Osteoblast (primary cell): Measurements from ENCODE around the gene PTGES. TPM values are rescaled to one million over a fixed set of nuclear protein-coding genes. Genes with fewer than 3 reads are reported as not detected.
A peak's percentile ranks its signal among the peaks of the same experiment; 100 is the strongest.
"Not testable (repeated sequence)": the region's sequence is repeated elsewhere in the genome, so short reads cannot be mapped to it uniquely, and the experiment has no call there.

Experiments used
- DNase-seq: peaks from one replicate; pipeline ENCODE4 v3.0.0; 2011; ENCODE audit warnings: low spot score, mixed read lengths; ENCODE audit not compliant: insufficient read length; ENCODE audit errors: missing footprints
- H2AFZ ChIP-seq: 2 replicates; pipeline ENCODE4 v1.6.0; 2011; ENCODE audit warnings: mild to moderate bottlenecking, low read length
- H3K27ac ChIP-seq: 2 replicates; pipeline ENCODE4 v1.5.1; 2011; ENCODE audit warnings: mild to moderate bottlenecking, low read depth, low read length, moderate library complexity
- H3K27me3 ChIP-seq: 2 replicates; pipeline ENCODE4 v1.6.0; 2012; ENCODE audit warnings: mild to moderate bottlenecking, control low read depth, inconsistent platforms, low read length, moderate library complexity; ENCODE audit not compliant: insufficient read depth
- H3K36me3 ChIP-seq: 2 replicates; pipeline ENCODE4 v1.5.1; 2011; ENCODE audit warnings: mild to moderate bottlenecking, low read length, control low read depth, moderate library complexity; ENCODE audit not compliant: insufficient read depth
- H3K4me1 ChIP-seq: 2 replicates; pipeline ENCODE4 v1.5.1; 2011; ENCODE audit warnings: mild to moderate bottlenecking, low read length, control low read depth, moderate library complexity; ENCODE audit not compliant: insufficient read depth
- H3K4me2 ChIP-seq: 2 replicates; pipeline ENCODE4 v1.6.0; 2011; ENCODE audit warnings: mild to moderate bottlenecking, low read length; ENCODE audit not compliant: insufficient read depth
- H3K4me3 ChIP-seq: fragments of 200-600 bp; sonication (generic); 3 replicates; pipeline ENCODE4 v1.5.1; 2012; ENCODE audit warnings: mild to moderate bottlenecking, low read length, inconsistent platforms; ENCODE audit not compliant: insufficient read depth
- H3K79me2 ChIP-seq: 2 replicates; pipeline ENCODE4 v1.6.0; 2012; ENCODE audit warnings: mild to moderate bottlenecking, low read length, control low read depth, inconsistent platforms; ENCODE audit not compliant: insufficient read depth
- H3K9me3 ChIP-seq: 2 replicates; pipeline ENCODE4 v1.5.1; 2011; ENCODE audit warnings: low read depth, low read length, control low read depth
- H4K20me1 ChIP-seq: 2 replicates; pipeline ENCODE4 v1.6.0; 2012; ENCODE audit warnings: mild to moderate bottlenecking, low read length, control low read depth; ENCODE audit not compliant: insufficient read depth
- CTCF ChIP-seq: IDR thresholded peaks from 2 replicates; pipeline ENCODE4 v1.5.1; 2011; ENCODE audit warnings: mild to moderate bottlenecking, low read depth, low read length, moderate library complexity; ENCODE audit errors: extremely low read depth
- total RNA-seq: library from RNA; depleted of rRNA; stranded (reverse); fragments of >200 nt; gene quantifications from 2 replicates; pipeline ENCODE4 v1.2.3, GENCODE V29; 2012

PTGES gene
- total RNA-seq, 1 donor = 70.9 TPM

- peak overlapping the region; percentile 66 for H3K27ac ChIP-seq
- peaks cover 21% of the 10 kb centered on the region for H3K79me2 ChIP-seq
- H3K4me2 ChIP-seq = peak overlapping the region; percentile 31
- peaks cover 53% of the 10 kb centered on the region for H3K4me1 ChIP-seq
- H4K20me1 ChIP-seq = no peaks in the 10 kb centered on the region
- H3K9me3 ChIP-seq = no peaks in the 10 kb centered on the region
- H2AFZ ChIP-seq = peak overlapping the region; percentile 36
- H3K4me3 ChIP-seq = no peak overlapping the region
- no peaks in the 10 kb centered on the region for H3K27me3 ChIP-seq
- TF ChIP-seq CTCF = no peak
- no peaks in the 10 kb centered on the region for H3K36me3 ChIP-seq
- DNase-seq = peak; percentile 95
These were observed 2.7 kb downstream of the PTGES start for GRCh38 chr9:129750013-129750638.

- Histone ChIP-seq H3K9me3 (no peaks in the 10 kb centered on the region), H3K79me2 (peaks cover 21% of the 10 kb centered on the region), H3K27me3 (no peaks in the 10 kb centered on the region), H3K36me3 (no peaks in the 10 kb centered on the region), H4K20me1 (no peaks in the 10 kb centered on the region), H2AFZ (no peak overlapping the region), H3K4me3 (no peak overlapping the region), H3K27ac (peak overlapping the region; percentile 66), H3K4me2 (peak overlapping the region; percentile 31), H3K4me1 (peaks cover 53% of the 10 kb centered on the region)
- peak; percentile 49 for DNase-seq
- no peak for TF ChIP-seq CTCF
These were observed 3.3 kb downstream of the PTGES start for GRCh38 chr9:129749575-129749974.

GRCh38 chr9:129749052-129749451, 3.8 kb downstream of the PTGES start:
- H3K4me1 ChIP-seq = peaks cover 53% of the 10 kb centered on the region
- peak overlapping the region; percentile 66 for H3K27ac ChIP-seq
- H3K4me3 ChIP-seq, DNase-seq, H3K36me3 ChIP-seq, H3K27me3 ChIP-seq, H3K4me2 ChIP-seq, H3K9me3 ChIP-seq, H4K20me1 ChIP-seq, H2AFZ ChIP-seq: not testable (repeated sequence)
- peaks cover 21% of the 10 kb centered on the region for H3K79me2 ChIP-seq

- peaks cover 21% of the 10 kb centered on the region for H3K79me2 ChIP-seq
- H3K27me3 ChIP-seq = no peaks in the 10 kb centered on the region
- no peaks in the 10 kb centered on the region for H3K36me3 ChIP-seq
- H3K27ac ChIP-seq = no peak overlapping the region
- H3K4me3 ChIP-seq = no peak overlapping the region
- TF ChIP-seq CTCF = no peak
- no peak overlapping the region for H2AFZ ChIP-seq
- H3K9me3 ChIP-seq = no peaks in the 10 kb centered on the region
- H3K4me1 ChIP-seq = peaks cover 55% of the 10 kb centered on the region
- DNase-seq = peak; percentile 62
- no peak overlapping the region for H3K4me2 ChIP-seq
- no peaks in the 10 kb centered on the region for H4K20me1 ChIP-seq
These were observed 4.6 kb downstream of the PTGES start for GRCh38 chr9:129748249-129748648.
